Fibroblast of lung (primary cell): ENCODE measurements around the gene CWH43. TPM values are rescaled to one million over a fixed set of nuclear protein-coding genes. Genes with fewer than 3 reads are reported as not detected.
"Not testable (repeated sequence)": the region's sequence is repeated elsewhere in the genome, so short reads cannot be mapped to it uniquely, and the experiment has no call there.

Experiments
- DNase-seq, 2 donors: peaks; one replicate each; pipeline versions ENCODE4 v3.0.0 to v3.0.0-alpha.2; 2010; ENCODE audit warnings: low read depth in 2 of 2
- H2AFZ ChIP-seq: 2 replicates; pipeline ENCODE4 v1.5.1; 2012; ENCODE audit warnings: low read length, control low read depth, inconsistent platforms
- H3K27ac ChIP-seq: 2 replicates; pipeline ENCODE4 v1.5.1; 2011; ENCODE audit warnings: low read length, control low read depth; ENCODE audit not compliant: insufficient read depth
- H3K27me3 ChIP-seq: 2 replicates; pipeline ENCODE4 v1.5.1; 2011; ENCODE audit warnings: mild to moderate bottlenecking, low read length; ENCODE audit not compliant: control insufficient read depth, insufficient read depth
- H3K36me3 ChIP-seq: 2 replicates; pipeline ENCODE4 v1.5.1; 2011; ENCODE audit warnings: low read length; ENCODE audit not compliant: control insufficient read depth, insufficient read depth
- H3K4me1 ChIP-seq: 2 replicates; pipeline ENCODE4 v1.5.1; 2011; ENCODE audit warnings: low read length; ENCODE audit not compliant: control insufficient read depth, insufficient read depth; ENCODE audit errors: extremely low read depth
- H3K4me2 ChIP-seq: 2 replicates; pipeline ENCODE4 v1.5.1; 2011; ENCODE audit warnings: low read length, control low read depth; ENCODE audit not compliant: insufficient read depth; ENCODE audit errors: extremely low read depth
- H3K4me3 ChIP-seq, 4 experiments: fragments of 200-600 bp in 1 of 4; sonication (generic) in 1 of 4; replicated peaks in 1 of 4; 2 replicates each; pipeline ENCODE4 v1.5.1; 2011 to 2016; ENCODE audit warnings: low read length in 4 of 4, low read depth in 3 of 4, mild to moderate bottlenecking in 3 of 4, control low read depth in 2 of 4, inconsistent platforms in 1 of 4, mixed read lengths in 1 of 4; ENCODE audit not compliant: insufficient read depth in 1 of 4; ENCODE audit errors: control extremely low read depth in 1 of 4
- H3K79me2 ChIP-seq: 2 replicates; pipeline ENCODE4 v1.5.1; 2012; ENCODE audit warnings: mild to moderate bottlenecking, low read length, inconsistent platforms; ENCODE audit not compliant: control insufficient read depth, insufficient read depth
- H3K9ac ChIP-seq: 2 replicates; pipeline ENCODE4 v1.5.1; 2011; ENCODE audit warnings: mild to moderate bottlenecking, low read length, control low read depth; ENCODE audit not compliant: insufficient read depth
- H3K9me3 ChIP-seq: 2 replicates; pipeline ENCODE4 v1.5.1; 2012; ENCODE audit warnings: low read depth, low read length; ENCODE audit not compliant: control insufficient read depth, insufficient read depth
- H4K20me1 ChIP-seq: 2 replicates; pipeline ENCODE4 v1.5.1; 2011; ENCODE audit warnings: low read length; ENCODE audit not compliant: control insufficient read depth, insufficient read depth; ENCODE audit errors: extremely low read depth
- polyA plus RNA-seq, 2 donors: library from polyadenylated mRNA; depleted of rRNA in 1 of 2; stranded (reverse) in 1 of 2; unstranded in 1 of 2; fragments of >200 nt; gene quantifications; 2 replicates each; pipeline ENCODE4 v1.2.1, GENCODE V29; 2011 to 2012; ENCODE audit warnings: missing spikeins in 1 of 2
- total RNA-seq: library from RNA; depleted of rRNA; stranded (reverse); fragments of >200 nt; gene quantifications from 2 replicates; pipeline ENCODE4 v1.2.1, GENCODE V29; 2014

CWH43 gene
- total and polyA plus RNA-seq, 2 donors (not counting 1 experiment from before 2014, with no cell fraction given) = not detected

DNA sequence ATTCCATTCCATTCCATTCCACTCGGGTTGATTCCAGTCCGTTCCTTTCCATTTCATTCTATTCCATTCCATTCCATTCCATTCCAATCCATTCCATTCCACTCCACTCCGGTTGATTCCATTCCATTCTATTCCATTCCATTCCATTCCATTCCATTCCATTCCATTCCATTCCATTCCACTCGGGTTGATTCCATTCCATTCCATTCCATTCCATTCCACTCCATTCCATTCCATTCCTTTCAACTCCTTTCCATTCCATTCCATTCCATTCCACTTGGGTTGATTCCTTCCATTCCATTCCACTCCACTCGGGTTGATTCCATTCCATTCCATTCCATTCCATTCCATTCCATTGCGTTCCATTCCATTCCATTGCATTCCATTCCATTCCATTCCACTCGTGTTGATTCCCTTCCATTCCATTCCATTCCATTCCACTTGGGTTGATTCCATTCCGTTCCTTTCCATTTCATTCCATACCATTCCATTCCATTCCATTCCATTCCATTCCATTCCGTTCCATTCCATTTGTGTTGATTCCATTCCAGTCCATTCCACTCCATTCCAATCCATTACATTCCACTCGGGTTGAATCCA is 123.6 kb downstream of the CWH43 start:
- not testable (repeated sequence) for H3K27me3 ChIP-seq, H3K4me2 ChIP-seq, H3K4me3 ChIP-seq, H3K36me3 ChIP-seq, H3K4me1 ChIP-seq, H3K79me2 ChIP-seq, H3K27ac ChIP-seq, DNase-seq, H2AFZ ChIP-seq, H3K9me3 ChIP-seq, H3K9ac ChIP-seq, H4K20me1 ChIP-seq

- not testable (repeated sequence) for H3K9me3 ChIP-seq, H3K36me3 ChIP-seq, DNase-seq, H4K20me1 ChIP-seq, H3K27me3 ChIP-seq, H2AFZ ChIP-seq, H3K4me1 ChIP-seq, H3K79me2 ChIP-seq, H3K9ac ChIP-seq, H3K4me2 ChIP-seq, H3K27ac ChIP-seq, H3K4me3 ChIP-seq
These were observed 124.5 kb downstream of the CWH43 start for GRCh38 chr4:49110579-49110978.

Other genes starting within 250 kb of the CWH43 start
- gene FRYL, start 206.0 kb upstream of the CWH43 start, total RNA-seq = 33.9 and 61.4 TPM in 2 replicates
- gene FRYL, start 206.0 kb upstream of the CWH43 start, polyA plus RNA-seq = 19.5 and 20.3 TPM in 2 replicates
- gene OCIAD1, start 155.2 kb upstream of the CWH43 start, total RNA-seq = 75.8 and 92.8 TPM in 2 replicates
- 157 and 163 TPM in 2 replicates for gene OCIAD1, start 155.2 kb upstream of the CWH43 start, polyA plus RNA-seq
- gene OCIAD2, start 79.5 kb upstream of the CWH43 start, total RNA-seq = 20.5 and 34.0 TPM in 2 replicates
- gene OCIAD2, start 79.5 kb upstream of the CWH43 start, polyA plus RNA-seq = 20.3 and 36.5 TPM in 2 replicates